H1 (cell line): ENCODE data around the gene PCNX3. TPM values are rescaled to one million over a fixed set of nuclear protein-coding genes. Genes with fewer than 3 reads are reported as not detected.

ENCODE experiments used
- POLR2AphosphoS5 ChIP-seq: IDR thresholded peaks from 2 replicates; pipeline ENCODE4 v1.6.1; 2011; ENCODE audit warnings: low read depth, low read length
- RXRA ChIP-seq: IDR thresholded peaks from 2 replicates; pipeline ENCODE4 v1.6.1; 2011; ENCODE audit warnings: low read depth, mild to moderate bottlenecking, low read length, moderate library complexity; ENCODE audit not compliant: insufficient read depth
- SIN3A ChIP-seq, 2 experiments: IDR thresholded peaks in 1 of 2; conservative IDR thresholded peaks in 1 of 2; 2 replicates each; pipeline ENCODE4 v1.6.1; 2011 to 2012; ENCODE audit warnings: low read length in 2 of 2, improper control_type of control experiment in 1 of 2, low read depth in 1 of 2, mild to moderate bottlenecking in 1 of 2
- SP4 ChIP-seq: IDR thresholded peaks from 2 replicates; pipeline ENCODE4 v1.6.1; 2012; ENCODE audit warnings: low read length, inconsistent platforms
- TBP ChIP-seq: IDR thresholded peaks from 2 replicates; pipeline ENCODE4 v1.6.1; 2011; ENCODE audit warnings: low read depth, low read length, improper control_type of control experiment
- TCF12 ChIP-seq: IDR thresholded peaks from 2 replicates; pipeline ENCODE4 v1.6.1; 2011; ENCODE audit warnings: low read depth, mild to moderate bottlenecking, low read length
- polyA plus RNA-seq, 7 experiments: library from polyadenylated mRNA; depleted of rRNA in 3 of 7; stranded (reverse) in 5 of 7; unstranded in 2 of 7; fragments of >200 nt in 5 of 7; fragments of 200-250 nt in 2 of 7; gene quantifications; 1 replicate in 5 of 7; 2 replicates in 1 of 7; 4 replicates in 1 of 7; pipeline versions ENCODE4 v1.2.1 to v1.2.3, GENCODE V29; 2011 to 2013; ENCODE audit warnings: missing spikeins in 2 of 7, mixed read lengths in 2 of 7
- total RNA-seq: library from RNA; stranded (reverse); fragmentation: NEBNext Ultra II Directional; extraction: Animal tissue kit (Norgen Biotek cat#: 25700); gene quantifications from 2 replicates; pipeline ENCODE4 v1.2.1, GENCODE V29; 2021
- TF ChIP-seq, protein P1 (sequence below): fragments of 300-600 bp; sonication (generic); IDR thresholded peaks from 2 replicates; pipeline ENCODE4 v1.7.1; 2012; ENCODE audit warnings: low read length, moderate library complexity, mild to moderate bottlenecking, inconsistent platforms; ENCODE audit not compliant: insufficient replicate concordance
- TF ChIP-seq, protein P2 (sequence below): IDR thresholded peaks from 2 replicates; pipeline ENCODE4 v1.6.1; 2012; ENCODE audit warnings: inconsistent platforms
- TF ChIP-seq, protein P3 (sequence below): IDR thresholded peaks from 2 replicates; pipeline ENCODE4 v1.6.1; 2012; ENCODE audit warnings: low read length, inconsistent platforms

The PCNX3 gene
- total and polyA plus RNA-seq, 2 of the 8 experiments (the other 6 are each of a cell fraction or from before 2014, with no cell fraction given) = 27.2 to 38.8 TPM

DNA sequence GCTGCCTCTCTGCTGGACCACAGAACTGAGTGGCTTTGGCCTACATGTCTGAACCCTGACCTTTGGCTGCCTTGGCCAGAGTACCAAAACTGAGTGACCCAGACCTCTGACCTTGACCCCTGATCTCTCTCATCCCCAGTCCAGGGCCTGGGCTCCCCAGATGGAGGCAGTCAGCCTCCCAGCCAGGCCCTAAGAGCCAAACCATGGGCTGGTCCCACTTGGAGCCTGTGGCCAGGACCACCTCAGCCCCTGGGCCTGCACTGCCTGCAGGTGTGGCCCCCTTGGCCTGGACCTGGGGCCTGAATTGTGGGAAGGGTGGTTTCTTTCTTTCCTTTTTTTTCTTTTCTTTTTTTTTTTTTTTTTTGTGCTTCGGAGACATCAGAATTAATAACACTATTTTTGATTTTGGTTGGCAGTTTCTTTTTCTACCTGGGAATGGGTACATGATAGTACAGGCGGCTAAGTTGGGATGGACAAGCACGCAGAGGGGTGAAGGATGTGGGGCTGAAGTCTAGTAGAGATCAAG is 21.5 kb downstream of the PCNX3 start (continued):
- TF ChIP-seq, protein P1, sequence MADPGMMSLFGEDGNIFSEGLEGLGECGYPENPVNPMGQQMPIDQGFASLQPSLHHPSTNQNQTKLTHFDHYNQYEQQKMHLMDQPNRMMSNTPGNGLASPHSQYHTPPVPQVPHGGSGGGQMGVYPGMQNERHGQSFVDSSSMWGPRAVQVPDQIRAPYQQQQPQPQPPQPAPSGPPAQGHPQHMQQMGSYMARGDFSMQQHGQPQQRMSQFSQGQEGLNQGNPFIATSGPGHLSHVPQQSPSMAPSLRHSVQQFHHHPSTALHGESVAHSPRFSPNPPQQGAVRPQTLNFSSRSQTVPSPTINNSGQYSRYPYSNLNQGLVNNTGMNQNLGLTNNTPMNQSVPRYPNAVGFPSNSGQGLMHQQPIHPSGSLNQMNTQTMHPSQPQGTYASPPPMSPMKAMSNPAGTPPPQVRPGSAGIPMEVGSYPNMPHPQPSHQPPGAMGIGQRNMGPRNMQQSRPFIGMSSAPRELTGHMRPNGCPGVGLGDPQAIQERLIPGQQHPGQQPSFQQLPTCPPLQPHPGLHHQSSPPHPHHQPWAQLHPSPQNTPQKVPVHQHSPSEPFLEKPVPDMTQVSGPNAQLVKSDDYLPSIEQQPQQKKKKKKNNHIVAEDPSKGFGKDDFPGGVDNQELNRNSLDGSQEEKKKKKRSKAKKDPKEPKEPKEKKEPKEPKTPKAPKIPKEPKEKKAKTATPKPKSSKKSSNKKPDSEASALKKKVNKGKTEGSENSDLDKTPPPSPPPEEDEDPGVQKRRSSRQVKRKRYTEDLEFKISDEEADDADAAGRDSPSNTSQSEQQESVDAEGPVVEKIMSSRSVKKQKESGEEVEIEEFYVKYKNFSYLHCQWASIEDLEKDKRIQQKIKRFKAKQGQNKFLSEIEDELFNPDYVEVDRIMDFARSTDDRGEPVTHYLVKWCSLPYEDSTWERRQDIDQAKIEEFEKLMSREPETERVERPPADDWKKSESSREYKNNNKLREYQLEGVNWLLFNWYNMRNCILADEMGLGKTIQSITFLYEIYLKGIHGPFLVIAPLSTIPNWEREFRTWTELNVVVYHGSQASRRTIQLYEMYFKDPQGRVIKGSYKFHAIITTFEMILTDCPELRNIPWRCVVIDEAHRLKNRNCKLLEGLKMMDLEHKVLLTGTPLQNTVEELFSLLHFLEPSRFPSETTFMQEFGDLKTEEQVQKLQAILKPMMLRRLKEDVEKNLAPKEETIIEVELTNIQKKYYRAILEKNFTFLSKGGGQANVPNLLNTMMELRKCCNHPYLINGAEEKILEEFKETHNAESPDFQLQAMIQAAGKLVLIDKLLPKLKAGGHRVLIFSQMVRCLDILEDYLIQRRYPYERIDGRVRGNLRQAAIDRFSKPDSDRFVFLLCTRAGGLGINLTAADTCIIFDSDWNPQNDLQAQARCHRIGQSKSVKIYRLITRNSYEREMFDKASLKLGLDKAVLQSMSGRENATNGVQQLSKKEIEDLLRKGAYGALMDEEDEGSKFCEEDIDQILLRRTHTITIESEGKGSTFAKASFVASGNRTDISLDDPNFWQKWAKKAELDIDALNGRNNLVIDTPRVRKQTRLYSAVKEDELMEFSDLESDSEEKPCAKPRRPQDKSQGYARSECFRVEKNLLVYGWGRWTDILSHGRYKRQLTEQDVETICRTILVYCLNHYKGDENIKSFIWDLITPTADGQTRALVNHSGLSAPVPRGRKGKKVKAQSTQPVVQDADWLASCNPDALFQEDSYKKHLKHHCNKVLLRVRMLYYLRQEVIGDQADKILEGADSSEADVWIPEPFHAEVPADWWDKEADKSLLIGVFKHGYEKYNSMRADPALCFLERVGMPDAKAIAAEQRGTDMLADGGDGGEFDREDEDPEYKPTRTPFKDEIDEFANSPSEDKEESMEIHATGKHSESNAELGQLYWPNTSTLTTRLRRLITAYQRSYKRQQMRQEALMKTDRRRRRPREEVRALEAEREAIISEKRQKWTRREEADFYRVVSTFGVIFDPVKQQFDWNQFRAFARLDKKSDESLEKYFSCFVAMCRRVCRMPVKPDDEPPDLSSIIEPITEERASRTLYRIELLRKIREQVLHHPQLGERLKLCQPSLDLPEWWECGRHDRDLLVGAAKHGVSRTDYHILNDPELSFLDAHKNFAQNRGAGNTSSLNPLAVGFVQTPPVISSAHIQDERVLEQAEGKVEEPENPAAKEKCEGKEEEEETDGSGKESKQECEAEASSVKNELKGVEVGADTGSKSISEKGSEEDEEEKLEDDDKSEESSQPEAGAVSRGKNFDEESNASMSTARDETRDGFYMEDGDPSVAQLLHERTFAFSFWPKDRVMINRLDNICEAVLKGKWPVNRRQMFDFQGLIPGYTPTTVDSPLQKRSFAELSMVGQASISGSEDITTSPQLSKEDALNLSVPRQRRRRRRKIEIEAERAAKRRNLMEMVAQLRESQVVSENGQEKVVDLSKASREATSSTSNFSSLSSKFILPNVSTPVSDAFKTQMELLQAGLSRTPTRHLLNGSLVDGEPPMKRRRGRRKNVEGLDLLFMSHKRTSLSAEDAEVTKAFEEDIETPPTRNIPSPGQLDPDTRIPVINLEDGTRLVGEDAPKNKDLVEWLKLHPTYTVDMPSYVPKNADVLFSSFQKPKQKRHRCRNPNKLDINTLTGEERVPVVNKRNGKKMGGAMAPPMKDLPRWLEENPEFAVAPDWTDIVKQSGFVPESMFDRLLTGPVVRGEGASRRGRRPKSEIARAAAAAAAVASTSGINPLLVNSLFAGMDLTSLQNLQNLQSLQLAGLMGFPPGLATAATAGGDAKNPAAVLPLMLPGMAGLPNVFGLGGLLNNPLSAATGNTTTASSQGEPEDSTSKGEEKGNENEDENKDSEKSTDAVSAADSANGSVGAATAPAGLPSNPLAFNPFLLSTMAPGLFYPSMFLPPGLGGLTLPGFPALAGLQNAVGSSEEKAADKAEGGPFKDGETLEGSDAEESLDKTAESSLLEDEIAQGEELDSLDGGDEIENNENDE = no peak
- TF ChIP-seq, protein P2, sequence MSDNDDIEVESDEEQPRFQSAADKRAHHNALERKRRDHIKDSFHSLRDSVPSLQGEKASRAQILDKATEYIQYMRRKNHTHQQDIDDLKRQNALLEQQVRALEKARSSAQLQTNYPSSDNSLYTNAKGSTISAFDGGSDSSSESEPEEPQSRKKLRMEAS = no peak
- TF ChIP-seq TCF12 = no peak
- TF ChIP-seq SIN3A (conservative IDR thresholded peaks at IDR 0.05 in 1 of 2, IDR thresholded peaks at IDR 0.05 in 1 of 2; ENCODE audit: low read depth in 1 of 2, low read length in 2 of 2) = no peak
- TF ChIP-seq SP4 = no peak
- TF ChIP-seq, protein P3, sequence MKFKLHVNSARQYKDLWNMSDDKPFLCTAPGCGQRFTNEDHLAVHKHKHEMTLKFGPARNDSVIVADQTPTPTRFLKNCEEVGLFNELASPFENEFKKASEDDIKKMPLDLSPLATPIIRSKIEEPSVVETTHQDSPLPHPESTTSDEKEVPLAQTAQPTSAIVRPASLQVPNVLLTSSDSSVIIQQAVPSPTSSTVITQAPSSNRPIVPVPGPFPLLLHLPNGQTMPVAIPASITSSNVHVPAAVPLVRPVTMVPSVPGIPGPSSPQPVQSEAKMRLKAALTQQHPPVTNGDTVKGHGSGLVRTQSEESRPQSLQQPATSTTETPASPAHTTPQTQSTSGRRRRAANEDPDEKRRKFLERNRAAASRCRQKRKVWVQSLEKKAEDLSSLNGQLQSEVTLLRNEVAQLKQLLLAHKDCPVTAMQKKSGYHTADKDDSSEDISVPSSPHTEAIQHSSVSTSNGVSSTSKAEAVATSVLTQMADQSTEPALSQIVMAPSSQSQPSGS = no peak
- TF ChIP-seq POLR2AphosphoS5 = no peak
- TF ChIP-seq TBP = no peak
- no peak for TF ChIP-seq RXRA
